RWPE2 (cell line): ENCODE data around the gene FCER1G.
A peak's percentile ranks its signal among the peaks of the same experiment; 100 is the strongest.

Experiments
- ATAC-seq: fragments of 200-7000 bp; cut with Tn5 transposase; 3 replicates; pipeline ENCODE4 v1.9.1; 2021; ENCODE audit warnings: low read depth
- DNase-seq: peaks from one replicate; pipeline ENCODE4 v3.0.0-alpha.2; 2020; ENCODE audit warnings: low spot score
- H3K27ac ChIP-seq: fragments of 450-650 bp; 2 replicates; pipeline ENCODE4 v1.5.1; 2017; ENCODE audit warnings: mild to moderate bottlenecking; ENCODE audit not compliant: poor library complexity, severe bottlenecking
- H3K27me3 ChIP-seq: fragments of 250-450 bp; sonication (Bioruptor Pico); 2 replicates; pipeline ENCODE4 v1.5.1; 2021; ENCODE audit warnings: mild to moderate bottlenecking, moderate library complexity; ENCODE audit not compliant: insufficient read depth, poor library complexity, severe bottlenecking
- H3K36me3 ChIP-seq: fragments of 250-450 bp; sonication (Bioruptor Pico); 2 replicates; pipeline ENCODE4 v1.5.1; 2020; ENCODE audit warnings: low read depth, mild to moderate bottlenecking, moderate library complexity
- H3K4me1 ChIP-seq: fragments of 250-450 bp; sonication (Bioruptor Pico); 2 replicates; pipeline ENCODE4 v1.5.1; 2021; ENCODE audit warnings: mild to moderate bottlenecking, moderate library complexity; ENCODE audit not compliant: insufficient read depth, poor library complexity, severe bottlenecking
- H3K4me3 ChIP-seq: fragments of 250-450 bp; sonication (Bioruptor Pico); 2 replicates; pipeline ENCODE4 v1.5.1; 2021; ENCODE audit warnings: mild to moderate bottlenecking, moderate library complexity; ENCODE audit not compliant: severe bottlenecking
- H3K9me3 ChIP-seq: fragments of 250-450 bp; sonication (Bioruptor Pico); 2 replicates; pipeline ENCODE4 v1.5.1; 2021; ENCODE audit warnings: mild to moderate bottlenecking, moderate library complexity; ENCODE audit not compliant: severe bottlenecking
- TF ChIP-seq, protein P1 (sequence below): fragments of 450-650 bp; IDR thresholded peaks from one replicate; pipeline ENCODE4 v1.5.1; 2017; ENCODE audit warnings: mild to moderate bottlenecking, moderate library complexity; ENCODE audit not compliant: poor library complexity, severe bottlenecking

The FCER1G gene

DNA sequence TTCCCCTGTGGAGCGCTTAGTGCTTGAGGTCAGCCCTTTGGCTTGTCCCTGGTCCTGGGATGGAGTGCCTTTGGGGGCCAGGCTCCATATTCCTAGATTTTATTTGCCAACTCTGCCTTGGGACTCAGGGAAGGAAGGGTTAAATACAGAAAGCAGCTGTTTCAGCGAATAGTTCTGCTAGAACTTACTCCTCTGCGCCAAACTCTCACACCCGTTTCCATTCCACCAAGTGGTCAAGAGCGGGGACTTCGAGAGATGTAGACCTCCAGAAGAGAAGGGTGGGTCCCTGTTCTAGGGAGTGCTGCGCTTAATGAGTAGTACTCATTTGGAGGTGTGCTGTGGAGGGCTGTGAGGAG is 10.1 kb downstream of the FCER1G start:
- no peak for ATAC-seq

DNA sequence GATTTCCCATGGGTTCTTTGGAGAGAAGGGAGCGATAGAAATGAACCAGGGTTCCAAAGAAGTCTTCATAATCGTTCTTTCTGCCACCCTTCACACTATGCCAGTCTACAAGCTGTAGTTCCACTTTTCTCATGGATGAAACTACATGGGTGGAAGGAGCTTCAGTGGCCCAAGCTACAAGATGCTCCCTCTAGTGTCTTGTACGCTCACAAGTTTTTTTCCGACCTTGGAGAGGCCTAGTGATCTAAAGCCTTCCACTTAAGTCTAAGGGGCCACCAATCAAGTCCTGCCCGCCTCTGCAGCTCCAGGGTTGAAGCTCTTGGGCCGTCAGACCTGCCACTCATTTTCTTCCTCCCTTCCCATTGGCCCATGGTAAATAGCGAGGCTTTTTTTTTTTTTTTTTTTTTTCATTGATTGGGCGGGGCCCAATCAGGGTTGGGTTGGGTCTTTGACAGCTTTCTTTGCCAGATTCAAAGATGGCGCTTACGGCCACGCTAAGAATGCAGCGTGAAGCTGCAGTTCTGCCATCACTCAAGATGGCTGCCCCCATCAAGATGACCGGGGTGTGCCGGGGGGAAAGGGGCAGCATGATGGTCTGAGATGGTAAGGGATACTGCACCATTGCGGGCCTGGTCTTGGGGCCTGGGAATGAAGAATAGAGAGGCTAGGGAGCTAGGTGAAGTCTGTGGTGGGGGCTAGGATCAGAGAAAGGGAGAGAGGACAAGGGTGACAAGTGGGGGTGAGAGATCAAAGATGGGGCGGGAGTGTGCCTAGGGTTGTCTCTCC is 10.6 kb downstream of the FCER1G start, which contains the start of gene TOMM40L:
Gene TOMM40L, plus strand, starts transcription at position 527 of the 786 bp plus-strand sequence. CDS start 430 bp downstream, outside the sequence.
- peak within 1 kb of the TSS; percentile 53 for H3K4me3 ChIP-seq
- peak; percentile 97 for ATAC-seq
- H3K4me1 ChIP-seq: peaks cover 13% of the 10 kb centered on the region
- H3K9me3 ChIP-seq: no peaks in the 10 kb centered on the region
- H3K36me3 ChIP-seq: peaks cover 14% of the 10 kb centered on the region
- H3K27ac ChIP-seq: peak within 1 kb of the TSS; percentile 47
- no peaks in the 10 kb centered on the region for H3K27me3 ChIP-seq
- DNase-seq: peak; percentile 94
- TF ChIP-seq, protein P1, sequence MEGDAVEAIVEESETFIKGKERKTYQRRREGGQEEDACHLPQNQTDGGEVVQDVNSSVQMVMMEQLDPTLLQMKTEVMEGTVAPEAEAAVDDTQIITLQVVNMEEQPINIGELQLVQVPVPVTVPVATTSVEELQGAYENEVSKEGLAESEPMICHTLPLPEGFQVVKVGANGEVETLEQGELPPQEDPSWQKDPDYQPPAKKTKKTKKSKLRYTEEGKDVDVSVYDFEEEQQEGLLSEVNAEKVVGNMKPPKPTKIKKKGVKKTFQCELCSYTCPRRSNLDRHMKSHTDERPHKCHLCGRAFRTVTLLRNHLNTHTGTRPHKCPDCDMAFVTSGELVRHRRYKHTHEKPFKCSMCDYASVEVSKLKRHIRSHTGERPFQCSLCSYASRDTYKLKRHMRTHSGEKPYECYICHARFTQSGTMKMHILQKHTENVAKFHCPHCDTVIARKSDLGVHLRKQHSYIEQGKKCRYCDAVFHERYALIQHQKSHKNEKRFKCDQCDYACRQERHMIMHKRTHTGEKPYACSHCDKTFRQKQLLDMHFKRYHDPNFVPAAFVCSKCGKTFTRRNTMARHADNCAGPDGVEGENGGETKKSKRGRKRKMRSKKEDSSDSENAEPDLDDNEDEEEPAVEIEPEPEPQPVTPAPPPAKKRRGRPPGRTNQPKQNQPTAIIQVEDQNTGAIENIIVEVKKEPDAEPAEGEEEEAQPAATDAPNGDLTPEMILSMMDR: peak; percentile 65

More for the DNA sequence above, 10.1 kb downstream of the FCER1G start:
- H3K27me3 ChIP-seq: no peaks in the 10 kb centered on the region
- peaks cover 14% of the 10 kb centered on the region for H3K36me3 ChIP-seq
- no peak overlapping the region for H3K4me3 ChIP-seq
- DNase-seq: no peak
- peaks cover 13% of the 10 kb centered on the region for H3K4me1 ChIP-seq
- H3K27ac ChIP-seq: no peak overlapping the region
- TF ChIP-seq, protein P1: no peak
- H3K9me3 ChIP-seq: no peaks in the 10 kb centered on the region

DNA sequence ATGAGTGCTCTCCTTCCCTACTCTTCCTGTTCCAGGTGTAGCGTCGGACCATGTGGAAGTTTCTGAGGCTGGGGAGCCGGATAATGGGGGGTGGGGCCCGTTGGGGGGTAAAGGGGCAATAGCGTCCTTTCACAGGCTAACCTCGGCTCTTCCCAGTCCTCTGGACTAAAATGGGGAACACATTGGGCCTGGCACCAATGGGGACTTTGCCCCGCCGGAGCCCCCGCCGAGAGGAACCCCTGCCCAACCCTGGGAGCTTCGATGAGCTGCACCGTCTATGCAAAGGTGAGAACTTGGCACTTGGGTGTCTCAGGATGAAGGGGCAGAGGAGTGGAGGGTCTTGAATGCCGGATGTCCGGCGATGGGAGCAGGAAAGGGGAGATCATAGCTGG is 11.2 kb downstream of the FCER1G start:
- Histone ChIP-seq H3K27ac (peak overlapping the region; percentile 47), H3K4me1 (peaks cover 13% of the 10 kb centered on the region), H3K9me3 (no peaks in the 10 kb centered on the region), H3K36me3 (peaks cover 14% of the 10 kb centered on the region), H3K4me3 (peak overlapping the region; percentile 53), H3K27me3 (no peaks in the 10 kb centered on the region)
- TF ChIP-seq, protein P1: no peak
- no peak for ATAC-seq
- no peak for DNase-seq

DNA sequence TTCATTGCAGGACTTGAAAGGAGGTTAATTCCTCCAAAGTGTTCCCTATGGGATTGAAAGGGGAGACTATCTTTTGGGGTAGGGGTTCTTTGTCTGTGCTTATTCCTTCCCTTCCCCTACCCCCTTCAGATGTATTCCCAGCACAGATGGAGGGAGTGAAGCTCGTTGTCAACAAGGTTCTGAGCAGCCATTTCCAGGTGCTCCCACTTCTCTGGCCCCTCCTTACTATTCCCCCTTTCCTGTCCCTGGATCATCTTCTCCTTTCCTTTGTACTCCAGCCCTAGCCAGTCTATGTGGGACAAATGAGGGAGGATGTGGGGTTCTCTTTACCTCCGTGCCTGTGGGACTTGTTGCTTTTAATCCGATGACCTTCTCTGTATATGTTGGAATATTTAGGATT is 11.7 kb downstream of the FCER1G start:
- Histone ChIP-seq H3K36me3 (peaks cover 14% of the 10 kb centered on the region), H3K27me3 (no peaks in the 10 kb centered on the region), H3K4me3 (peak overlapping the region; percentile 53), H3K4me1 (peaks cover 13% of the 10 kb centered on the region), H3K9me3 (no peaks in the 10 kb centered on the region), H3K27ac (peak overlapping the region; percentile 47)
- DNase-seq: no peak
- ATAC-seq: no peak
- TF ChIP-seq, protein P1: no peak
